K562 (cell line): Measurements from ENCODE around the gene UBE2G2. TPM values are rescaled to one million over a fixed set of nuclear protein-coding genes. Genes with fewer than 3 reads are reported as not detected.

Source experiments
- ARID1B ChIP-seq: fragments of 450-650 bp; IDR thresholded peaks from 2 replicates; pipeline ENCODE4 v1.6.1; 2016; ENCODE audit warnings: antibody characterized with exemption, mild to moderate bottlenecking, inconsistent platforms
- CCNT2 ChIP-seq: IDR thresholded peaks from 2 replicates; pipeline ENCODE4 v1.6.1; 2011; ENCODE audit warnings: borderline replicate concordance, low read depth, mild to moderate bottlenecking, moderate library complexity, mixed read lengths, low read length; ENCODE audit not compliant: insufficient read length; ENCODE audit errors: extremely low read depth
- CREM ChIP-seq: IDR thresholded peaks from 2 replicates; pipeline ENCODE4 v1.6.1; 2014; ENCODE audit warnings: antibody characterized with exemption, low read depth
- ESRRB ChIP-seq: fragments of 250-450 bp; sonication (Bioruptor Pico); IDR thresholded peaks from 2 replicates; pipeline ENCODE4 v1.5.0; 2020; ENCODE audit warnings: mild to moderate bottlenecking, moderate library complexity, borderline replicate concordance
- FOSL1 ChIP-seq: fragments of 200-800 bp; sonication (Bioruptor generic); conservative IDR thresholded peaks from 2 replicates; pipeline ENCODE4 v1.6.1; 2016; ENCODE audit warnings: missing genetic modification characterization, missing compliant biosample characterization
- HMGN3 ChIP-seq: IDR thresholded peaks from 2 replicates; pipeline ENCODE4 v1.6.1; 2011; ENCODE audit warnings: borderline replicate concordance, low read depth, mild to moderate bottlenecking, mixed read lengths, low read length; ENCODE audit not compliant: insufficient read length; ENCODE audit errors: extremely low read depth
- MEF2D ChIP-seq: conservative IDR thresholded peaks from 2 replicates; pipeline ENCODE4 v1.6.1; 2016; ENCODE audit warnings: low read depth, missing genetic modification characterization, missing compliant biosample characterization
- NR4A1 ChIP-seq, 2 experiments: fragments of 250-450 bp in 1 of 2; fragments of 450-650 bp in 1 of 2; sonication (Bioruptor Pico) in 1 of 2; IDR thresholded peaks; 2 replicates each; pipeline versions ENCODE4 v1.4.0 to v1.6.1; 2016 to 2020; ENCODE audit warnings: mild to moderate bottlenecking in 2 of 2, missing compliant biosample characterization in 1 of 2, missing genetic modification characterization in 1 of 2, moderate library complexity in 1 of 2
- PHTF2 ChIP-seq: fragments of 250-450 bp; sonication (Bioruptor Pico); IDR thresholded peaks from 2 replicates; pipeline ENCODE4 v1.5.0; 2021; ENCODE audit warnings: mild to moderate bottlenecking
- POLR2AphosphoS2 ChIP-seq: IDR thresholded peaks from 2 replicates; pipeline ENCODE4 v1.6.1; 2012; ENCODE audit warnings: low read length, improper control_type of control experiment
- RNF2 ChIP-seq: sonication (generic); IDR thresholded peaks from 2 replicates; pipeline ENCODE4 v1.6.1; 2016
- ZNF695 ChIP-seq: fragments of 450-650 bp; formaldehyde crosslinking; IDR thresholded peaks from 2 replicates; pipeline ENCODE4 v1.4.0; 2020; ENCODE audit warnings: mild to moderate bottlenecking, moderate library complexity
- polyA plus RNA-seq, 8 experiments: library from polyadenylated mRNA; depleted of rRNA in 4 of 8; stranded (reverse) in 5 of 8; unstranded in 3 of 8; fragments of >200 nt; fragmentation: Nextera tagmentation in 2 of 8; fragmentation: Illumina TruSeq in 1 of 8; extraction: Ambion mirVana in 2 of 8; extraction: Trizol in 1 of 8; gene quantifications; 2 replicates each; pipeline versions ENCODE4 v1.2.1 to v1.2.3, GENCODE V29; 2011 to 2014; ENCODE audit warnings: inconsistent platforms in 1 of 8, missing spikeins in 1 of 8
- total RNA-seq, 7 experiments: library from RNA; depleted of rRNA in 6 of 7; stranded (reverse); fragments of >200 nt in 6 of 7; fragmentation: Illumina TruSeq in 2 of 7; extraction: Trizol in 2 of 7; gene quantifications; 2 replicates each; pipeline versions ENCODE4 v1.2.1 to v1.2.3, GENCODE V29; 2011 to 2021; ENCODE audit warnings: low replicate concordance in 1 of 7
- TF ChIP-seq, protein P1 (sequence below): fragments of 450-650 bp; formaldehyde crosslinking; conservative IDR thresholded peaks from 2 replicates; pipeline ENCODE4 v1.4.0; 2022; ENCODE audit warnings: mild to moderate bottlenecking, missing genetic modification characterization
- TF ChIP-seq, protein P2 (sequence below): fragments of 450-650 bp; conservative IDR thresholded peaks from 2 replicates; pipeline ENCODE4 v1.6.1; 2016; ENCODE audit warnings: missing genetic modification characterization, low read depth, mild to moderate bottlenecking, control low read depth, missing compliant biosample characterization
- TF ChIP-seq, protein P3 (sequence below): fragments of 450-650 bp; IDR thresholded peaks from 2 replicates; pipeline ENCODE4 v1.6.1; 2016; ENCODE audit warnings: low read depth, mild to moderate bottlenecking, moderate library complexity
- TF ChIP-seq, protein P4 (sequence below): fragments of 450-650 bp; IDR thresholded peaks from 2 replicates; pipeline ENCODE4 v1.6.1; 2016; ENCODE audit warnings: borderline replicate concordance

Gene UBE2G2
- total and polyA plus RNA-seq, 9 of the 15 experiments (the other 6 are each of a cell fraction or from before 2014, with no cell fraction given), result 47.5 to 225 (median 140) TPM

DNA sequence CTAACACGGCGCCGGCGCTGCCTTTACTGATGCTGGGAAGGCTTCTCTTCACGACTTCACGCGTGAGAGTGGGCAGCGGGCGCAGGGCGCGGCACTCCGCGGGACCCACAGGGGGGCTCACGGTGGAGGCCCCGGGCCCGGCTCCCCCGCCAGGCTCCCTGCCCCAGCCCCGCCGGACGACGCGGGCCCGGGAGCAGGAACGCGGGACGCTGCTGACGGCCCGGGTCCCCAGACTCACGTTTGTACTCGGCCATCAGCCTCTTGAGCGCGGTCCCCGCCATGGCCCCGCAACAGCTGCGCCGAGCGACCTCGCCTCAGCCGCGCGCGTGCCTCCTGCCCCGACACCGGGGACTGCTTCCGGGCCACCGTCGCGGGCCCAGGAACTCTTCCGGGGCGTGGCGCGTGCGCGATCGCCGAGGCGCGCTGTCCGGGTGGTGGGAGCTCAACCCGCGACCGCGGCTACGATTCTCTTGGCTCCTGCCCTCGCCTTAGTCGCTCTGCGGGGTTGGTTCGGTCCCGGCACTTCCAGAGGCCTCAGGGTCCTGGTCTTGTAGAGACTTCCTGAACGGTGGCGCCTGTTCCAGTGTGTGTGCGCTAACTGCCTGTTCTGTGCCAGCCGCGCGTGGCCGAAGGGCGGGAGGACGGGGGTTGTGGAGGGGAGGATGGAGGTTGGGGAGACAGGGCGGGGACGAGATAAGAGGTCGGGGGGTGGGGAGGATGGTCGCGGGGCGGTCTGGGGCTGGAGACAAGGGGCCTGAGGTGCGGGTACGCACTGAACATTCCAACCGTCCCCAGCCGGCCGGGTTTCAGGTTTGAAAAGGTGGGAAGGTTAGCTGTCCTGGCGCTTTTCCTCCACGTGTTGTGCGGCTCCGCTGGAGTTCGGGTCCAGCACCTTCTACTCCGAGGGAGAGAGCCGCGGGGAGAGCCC is at the start of gene UBE2G2 (continued):
- no peak for TF ChIP-seq ESRRB (CRISPR knock-in tag)
- TF ChIP-seq, protein P1, sequence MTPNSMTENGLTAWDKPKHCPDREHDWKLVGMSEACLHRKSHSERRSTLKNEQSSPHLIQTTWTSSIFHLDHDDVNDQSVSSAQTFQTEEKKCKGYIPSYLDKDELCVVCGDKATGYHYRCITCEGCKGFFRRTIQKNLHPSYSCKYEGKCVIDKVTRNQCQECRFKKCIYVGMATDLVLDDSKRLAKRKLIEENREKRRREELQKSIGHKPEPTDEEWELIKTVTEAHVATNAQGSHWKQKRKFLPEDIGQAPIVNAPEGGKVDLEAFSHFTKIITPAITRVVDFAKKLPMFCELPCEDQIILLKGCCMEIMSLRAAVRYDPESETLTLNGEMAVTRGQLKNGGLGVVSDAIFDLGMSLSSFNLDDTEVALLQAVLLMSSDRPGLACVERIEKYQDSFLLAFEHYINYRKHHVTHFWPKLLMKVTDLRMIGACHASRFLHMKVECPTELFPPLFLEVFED (CRISPR knock-in tag), result 0 out of 2 replicates have a peak, but pooled peaks have one; percentile 36
- peak; percentile 35; the same call in 1 of the 2 replicates for TF ChIP-seq FOSL1 (tag)
- 0 out of 2 replicates have a peak, but pooled peaks have one; percentile 7 for TF ChIP-seq ARID1B
- peak; percentile 81 for TF ChIP-seq CCNT2
- TF ChIP-seq POLR2AphosphoS2, result peak; percentile 73; the same call in 1 of the 2 replicates
- TF ChIP-seq, protein P2, sequence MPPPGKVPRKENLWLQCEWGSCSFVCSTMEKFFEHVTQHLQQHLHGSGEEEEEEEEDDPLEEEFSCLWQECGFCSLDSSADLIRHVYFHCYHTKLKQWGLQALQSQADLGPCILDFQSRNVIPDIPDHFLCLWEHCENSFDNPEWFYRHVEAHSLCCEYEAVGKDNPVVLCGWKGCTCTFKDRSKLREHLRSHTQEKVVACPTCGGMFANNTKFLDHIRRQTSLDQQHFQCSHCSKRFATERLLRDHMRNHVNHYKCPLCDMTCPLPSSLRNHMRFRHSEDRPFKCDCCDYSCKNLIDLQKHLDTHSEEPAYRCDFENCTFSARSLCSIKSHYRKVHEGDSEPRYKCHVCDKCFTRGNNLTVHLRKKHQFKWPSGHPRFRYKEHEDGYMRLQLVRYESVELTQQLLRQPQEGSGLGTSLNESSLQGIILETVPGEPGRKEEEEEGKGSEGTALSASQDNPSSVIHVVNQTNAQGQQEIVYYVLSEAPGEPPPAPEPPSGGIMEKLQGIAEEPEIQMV (tag), result no peak
- no peak for TF ChIP-seq PHTF2
- no peak for TF ChIP-seq MEF2D (tag)
- TF ChIP-seq, protein P3, sequence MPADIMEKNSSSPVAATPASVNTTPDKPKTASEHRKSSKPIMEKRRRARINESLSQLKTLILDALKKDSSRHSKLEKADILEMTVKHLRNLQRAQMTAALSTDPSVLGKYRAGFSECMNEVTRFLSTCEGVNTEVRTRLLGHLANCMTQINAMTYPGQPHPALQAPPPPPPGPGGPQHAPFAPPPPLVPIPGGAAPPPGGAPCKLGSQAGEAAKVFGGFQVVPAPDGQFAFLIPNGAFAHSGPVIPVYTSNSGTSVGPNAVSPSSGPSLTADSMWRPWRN, result no peak
- TF ChIP-seq NR4A1 (CRISPR knock-in tag; IDR thresholded peaks at IDR 0.05), result peak; percentile 29; the same call in 1 of the 2 replicates
- peak; percentile 52; the same call in 1 of the 2 replicates for TF ChIP-seq NR4A1 (tag; IDR thresholded peaks at IDR 0.05)
- peak; percentile 32; the same call in 1 of the 2 replicates for TF ChIP-seq RNF2
- peak; percentile 73 for TF ChIP-seq HMGN3
- TF ChIP-seq, protein P4, sequence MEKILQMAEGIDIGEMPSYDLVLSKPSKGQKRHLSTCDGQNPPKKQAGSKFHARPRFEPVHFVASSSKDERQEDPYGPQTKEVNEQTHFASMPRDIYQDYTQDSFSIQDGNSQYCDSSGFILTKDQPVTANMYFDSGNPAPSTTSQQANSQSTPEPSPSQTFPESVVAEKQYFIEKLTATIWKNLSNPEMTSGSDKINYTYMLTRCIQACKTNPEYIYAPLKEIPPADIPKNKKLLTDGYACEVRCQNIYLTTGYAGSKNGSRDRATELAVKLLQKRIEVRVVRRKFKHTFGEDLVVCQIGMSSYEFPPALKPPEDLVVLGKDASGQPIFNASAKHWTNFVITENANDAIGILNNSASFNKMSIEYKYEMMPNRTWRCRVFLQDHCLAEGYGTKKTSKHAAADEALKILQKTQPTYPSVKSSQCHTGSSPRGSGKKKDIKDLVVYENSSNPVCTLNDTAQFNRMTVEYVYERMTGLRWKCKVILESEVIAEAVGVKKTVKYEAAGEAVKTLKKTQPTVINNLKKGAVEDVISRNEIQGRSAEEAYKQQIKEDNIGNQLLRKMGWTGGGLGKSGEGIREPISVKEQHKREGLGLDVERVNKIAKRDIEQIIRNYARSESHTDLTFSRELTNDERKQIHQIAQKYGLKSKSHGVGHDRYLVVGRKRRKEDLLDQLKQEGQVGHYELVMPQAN, result peak; percentile 91; the same call in 1 of the 2 replicates
- no peak for TF ChIP-seq ZNF695
- TF ChIP-seq CREM, result peak; percentile 78
